Upper lobe of left lung (tissue), 6 donors: Measurements from ENCODE around the gene JPH4. TPM values are rescaled to one million over a fixed set of nuclear protein-coding genes. Genes with fewer than 3 reads are reported as not detected.

Experiments
- ATAC-seq, 2 donors: fragments of 200-7000 bp; cut with Tn5 transposase; one replicate each; pipeline ENCODE4 v1.9.1; 2022; ENCODE audit warnings: mild to moderate bottlenecking in 2 of 2, moderate library complexity in 2 of 2; ENCODE audit not compliant: low FRiP score in 2 of 2
- DNase-seq, 2 donors: peaks; one replicate each; pipeline ENCODE4 v3.0.0-alpha.2; 2019 to 2020
- H3K27ac ChIP-seq, 4 donors: fragments of 200-600 bp; sonication (generic); one replicate each; pipeline ENCODE4 v1.5.1; 2016 to 2019
- H3K27me3 ChIP-seq, 4 donors: fragments of 200-600 bp; sonication (generic); one replicate each; pipeline ENCODE4 v1.5.1; 2017 to 2019
- H3K36me3 ChIP-seq, 4 donors: fragments of 200-600 bp; sonication (generic); one replicate each; pipeline ENCODE4 v1.5.1; 2016 to 2019
- H3K4me1 ChIP-seq, 4 donors: fragments of 200-600 bp; sonication (generic); one replicate each; pipeline ENCODE4 v1.5.1; 2018 to 2019
- H3K4me3 ChIP-seq, 4 donors: fragments of 200-600 bp; sonication (generic); one replicate each; pipeline ENCODE4 v1.5.1; 2017 to 2019; ENCODE audit warnings: mild to moderate bottlenecking in 2 of 4, moderate library complexity in 1 of 4
- H3K9me3 ChIP-seq, 4 donors: fragments of 200-600 bp; sonication (generic); one replicate each; pipeline ENCODE4 v1.5.1; 2018 to 2019
- CTCF ChIP-seq, 6 experiments: fragments of 450-650 bp in 4 of 6; fragments of 200-600 bp in 2 of 6; sonication (generic) in 2 of 6; IDR thresholded peaks; one replicate each; pipeline ENCODE4 v1.5.1; 2016 to 2019; ENCODE audit warnings: antibody characterized with exemption in 6 of 6
- EP300 ChIP-seq, 4 donors: sonication (generic); formaldehyde crosslinking; IDR thresholded peaks; one replicate each; pipeline ENCODE4 v1.5.1; 2017; ENCODE audit warnings: antibody characterized with exemption in 4 of 4, control low read depth in 2 of 4
- POLR2A ChIP-seq, 4 donors: fragments of 450-650 bp; IDR thresholded peaks; one replicate each; pipeline ENCODE4 v1.5.1; 2016 to 2017; ENCODE audit warnings: antibody characterized with exemption in 4 of 4, mild to moderate bottlenecking in 2 of 4
- POLR2AphosphoS5 ChIP-seq, 2 donors: sonication (generic); formaldehyde crosslinking; IDR thresholded peaks; one replicate each; pipeline ENCODE4 v1.5.1; 2017; ENCODE audit warnings: antibody characterized with exemption in 2 of 2
- WGBS, 2 donors: methylation state at CpG; one replicate each; pipeline ENCODE4 v1.1.5; 2017 to 2018; 5-methylcytosine and 5-hydroxymethylcytosine counted together
- total RNA-seq, 6 donors: library from RNA; depleted of rRNA in 4 of 6; stranded (reverse); fragments of >200 nt in 4 of 6; gene quantifications; one replicate each; pipeline versions ENCODE4 v1.1.0 to v1.2.1, GENCODE V29; 2016 to 2021
- donor health status: DM: no; HTN: no; CAD: no; lungs with moderate emphysema.
- donor health status: DM: no; HTN: yes; CAD: no; lungs with severe emphysema.

JPH4 gene
- total RNA-seq, 6 donors from 2014 or later, result 0.69 to 6.5 (median 2.5) TPM

GRCh38 chr14:23622990-23623389 lies 44.4 kb upstream of the JPH4 start:
- 74 to 82% methylated on average over 4 of the region's 4 CpGs for whole genome bisulfite sequencing, 2 donors
- Histone ChIP-seq H3K36me3 (no peaks in the 10 kb centered on the region), H3K4me1 (peaks cover 0 to 10% (median 0%) of the 10 kb centered on the region in 4 donors), H3K27me3 (no peaks in the 10 kb centered on the region), H3K4me3 (no peak overlapping the region), H3K27ac (no peak overlapping the region), H3K9me3 (peaks cover 0 to 12% (median 8%) of the 10 kb centered on the region in 4 donors)
- DNase-seq (no peak), ATAC-seq (no peak)
- TF ChIP-seq CTCF (IDR thresholded peaks at IDR 0.05) (no peak), POLR2A (IDR thresholded peaks at IDR 0.05) (no peak), POLR2AphosphoS5 (IDR thresholded peaks at IDR 0.05) (no peak), EP300 (IDR thresholded peaks at IDR 0.05) (no peak)

GRCh38 chr14:23621932-23622730 lies 43.5 kb upstream of the JPH4 start:
- no peaks in the 10 kb centered on the region for H3K27me3 ChIP-seq
- WGBS, 2 donors, result 66 to 74% methylated on average over 4 of the region's 4 CpGs
- H3K4me1 ChIP-seq, result peaks cover 0 to 10% (median 0%) of the 10 kb centered on the region in 4 donors
- DNase-seq (no peak), ATAC-seq (no peak)
- TF ChIP-seq EP300 (IDR thresholded peaks at IDR 0.05), result no peak
- TF ChIP-seq CTCF (IDR thresholded peaks at IDR 0.05), result no peak
- TF ChIP-seq POLR2A (IDR thresholded peaks at IDR 0.05), result no peak
- no peak for TF ChIP-seq POLR2AphosphoS5 (IDR thresholded peaks at IDR 0.05)
- H3K4me3 ChIP-seq, result no peak overlapping the region
- H3K9me3 ChIP-seq, result peaks cover 0 to 12% (median 8%) of the 10 kb centered on the region in 4 donors
- H3K36me3 ChIP-seq, result no peaks in the 10 kb centered on the region
- H3K27ac ChIP-seq, result no peak overlapping the region

GRCh38 chr14:23621204-23621931 lies 42.8 kb upstream of the JPH4 start:
- H3K4me1 ChIP-seq, result peaks cover 0 to 10% (median 0%) of the 10 kb centered on the region in 4 donors
- DNase-seq (no peak), ATAC-seq (no peak)
- WGBS, 2 donors, result 51 to 60% methylated on average over 6 of the region's 6 CpGs
- no peak overlapping the region for H3K4me3 ChIP-seq
- H3K27ac ChIP-seq, result no peak overlapping the region
- no peaks in the 10 kb centered on the region for H3K36me3 ChIP-seq
- TF ChIP-seq CTCF (IDR thresholded peaks at IDR 0.05), result no peak
- no peak for TF ChIP-seq POLR2AphosphoS5 (IDR thresholded peaks at IDR 0.05)
- no peak for TF ChIP-seq POLR2A (IDR thresholded peaks at IDR 0.05)
- no peak for TF ChIP-seq EP300 (IDR thresholded peaks at IDR 0.05)
- peaks cover 0 to 12% (median 8%) of the 10 kb centered on the region in 4 donors for H3K9me3 ChIP-seq
- no peaks in the 10 kb centered on the region for H3K27me3 ChIP-seq

GRCh38 chr14:23620177-23620702 lies 41.6 kb upstream of the JPH4 start:
- no peak for DNase-seq
- no peaks in the 10 kb centered on the region for H3K36me3 ChIP-seq
- WGBS, 2 donors, result 69 to 83% methylated on average over 3 of the region's 3 CpGs
- H3K27ac ChIP-seq, result no peak overlapping the region
- no peaks in the 10 kb centered on the region for H3K27me3 ChIP-seq
- H3K4me3 ChIP-seq, result no peak overlapping the region
- peaks cover 0 to 12% (median 8%) of the 10 kb centered on the region in 4 donors for H3K9me3 ChIP-seq
- no peak for TF ChIP-seq POLR2AphosphoS5 (IDR thresholded peaks at IDR 0.05)
- TF ChIP-seq POLR2A (IDR thresholded peaks at IDR 0.05), result no peak
- TF ChIP-seq EP300 (IDR thresholded peaks at IDR 0.05), result no peak
- TF ChIP-seq CTCF (IDR thresholded peaks at IDR 0.05), result no peak
- peaks cover 0 to 10% (median 0%) of the 10 kb centered on the region in 4 donors for H3K4me1 ChIP-seq
- no peak for ATAC-seq
